ENCODE data around the gene GNB1L. TPM values are rescaled to one million over a fixed set of nuclear protein-coding genes. Genes with fewer than 3 reads are reported as not detected.

GNB1L gene
- total and polyA plus RNA-seq, 7 donors, result 2.5 to 15.0 (median 5.3) TPM

- H3K27me3 ChIP-seq, result no peaks in the 10 kb centered on the region
- TF ChIP-seq EP300 (IDR thresholded peaks at IDR 0.05) (no peak), POLR2A (IDR thresholded peaks at IDR 0.05) (no peak), POLR2AphosphoS5 (IDR thresholded peaks at IDR 0.05) (no peak), CTCF (IDR thresholded peaks at IDR 0.05) (no peak)
- 39 to 67% methylated on average over 7 of the region's 7 CpGs for WGBS, 2 donors
- H3K36me3 ChIP-seq, result peaks cover 0 to 25% (median 6%) of the 10 kb centered on the region in 4 donors
- no peak for DNase-seq
- no peak overlapping the region for H3K27ac ChIP-seq
- intact Hi-C loops (cut with DNase I), result no loop called here
- H3K4me1 ChIP-seq, result peaks cover 0 to 23% (median 13%) of the 10 kb centered on the region in 4 donors
- H3K4me3 ChIP-seq, result no peak overlapping the region
- H3K9me3 ChIP-seq, result no peaks in the 10 kb centered on the region
Observed at GRCh38 chr22:19873960-19874306, 19.3 kb upstream of the GNB1L start.

- Histone ChIP-seq H3K27ac (no peak overlapping the region), H3K27me3 (no peaks in the 10 kb centered on the region), H3K4me3 (no peak overlapping the region), H3K9me3 (no peaks in the 10 kb centered on the region), H3K4me1 (peaks cover 0 to 23% (median 13%) of the 10 kb centered on the region in 4 donors), H3K36me3 (peaks cover 0 to 24% (median 6%) of the 10 kb centered on the region in 4 donors)
- WGBS, 2 donors, result 14 to 67% methylated on average over 27 of the region's 27 CpGs
- DNase-seq, result peak; percentile 54
- TF ChIP-seq EP300 (IDR thresholded peaks at IDR 0.05) (no peak), POLR2A (IDR thresholded peaks at IDR 0.05) (no peak), POLR2AphosphoS5 (IDR thresholded peaks at IDR 0.05) (no peak), CTCF (IDR thresholded peaks at IDR 0.05) (no peak)
- intact Hi-C loops (cut with DNase I), result no loop called here
Observed at GRCh38 chr22:19873138-19873959, 18.7 kb upstream of the GNB1L start.

- intact Hi-C loops (cut with DNase I), result no loop called here
- 16 to 46% methylated on average over 7 of the region's 7 CpGs for WGBS, 2 donors
- H3K36me3 ChIP-seq, result peaks cover 0 to 19% (median under 1%) of the 10 kb centered on the region in 4 donors
- TF ChIP-seq POLR2AphosphoS5 (IDR thresholded peaks at IDR 0.05) (no peak), POLR2A (IDR thresholded peaks at IDR 0.05) (no peak), CTCF (IDR thresholded peaks at IDR 0.05) (no peak), EP300 (IDR thresholded peaks at IDR 0.05) (no peak)
- no peaks in the 10 kb centered on the region for H3K9me3 ChIP-seq
- no peak overlapping the region for H3K27ac ChIP-seq
- no peak overlapping the region for H3K4me3 ChIP-seq
- DNase-seq, result no peak
- peaks cover 0 to 23% (median 13%) of the 10 kb centered on the region in 4 donors for H3K4me1 ChIP-seq
- no peaks in the 10 kb centered on the region for H3K27me3 ChIP-seq
Observed at GRCh38 chr22:19872779-19873137, 18.1 kb upstream of the GNB1L start.

GRCh38 chr22:19871845-19872778, 17.4 kb upstream of the GNB1L start:
- H3K36me3 ChIP-seq, result peaks cover 0 to 13% (median 0%) of the 10 kb centered on the region in 4 donors
- H3K27ac ChIP-seq, result no peak overlapping the region
- peak; percentile 57 for DNase-seq
- H3K4me3 ChIP-seq, result no peak overlapping the region
- no peaks in the 10 kb centered on the region for H3K27me3 ChIP-seq
- no peak for TF ChIP-seq POLR2A (IDR thresholded peaks at IDR 0.05)
- TF ChIP-seq CTCF (IDR thresholded peaks at IDR 0.05), result no peak
- no peak for TF ChIP-seq EP300 (IDR thresholded peaks at IDR 0.05)
- no peak for TF ChIP-seq POLR2AphosphoS5 (IDR thresholded peaks at IDR 0.05)
- 71 to 88% methylated on average over 16 of the region's 16 CpGs for WGBS, 2 donors
- peaks cover 0 to 23% (median 13%) of the 10 kb centered on the region in 4 donors for H3K4me1 ChIP-seq
- H3K9me3 ChIP-seq, result no peaks in the 10 kb centered on the region
- intact Hi-C loops (cut with DNase I), result no loop called here
